Progenitor cell of endocrine pancreas (in vitro differentiated cells): ENCODE measurements around the gene NRARP. TPM values are rescaled to one million over a fixed set of nuclear protein-coding genes. Genes with fewer than 3 reads are reported as not detected.

ENCODE experiments used
- DNase-seq: peaks from one replicate; pipeline ENCODE4 v3.0.0; 2021; ENCODE audit warnings: low spot score; ENCODE audit not compliant: unreplicated experiment
- H3K27ac Mint-ChIP-seq: 2 replicates; pipeline ENCODE4 v1.8.0; 2021; ENCODE audit warnings: mild to moderate bottlenecking, moderate library complexity, mixed read lengths
- H3K27me3 Mint-ChIP-seq: 2 replicates; pipeline ENCODE4 v1.8.0; 2021; ENCODE audit warnings: mixed read lengths
- H3K36me3 Mint-ChIP-seq: 2 replicates; pipeline ENCODE4 v1.8.0; 2022; ENCODE audit warnings: mixed read lengths; ENCODE audit not compliant: insufficient read depth
- H3K4me1 Mint-ChIP-seq: 2 replicates; pipeline ENCODE4 v1.8.0; 2021; ENCODE audit warnings: low read depth, mixed read lengths
- H3K4me3 Mint-ChIP-seq: 2 replicates; pipeline ENCODE4 v1.8.0; 2021; ENCODE audit warnings: low read depth, mild to moderate bottlenecking, moderate library complexity, mixed read lengths
- H3K9me3 Mint-ChIP-seq: 2 replicates; pipeline ENCODE4 v1.8.0; 2021; ENCODE audit warnings: low read depth, mixed read lengths
- CTCF ChIP-seq: fragments of 200-600 bp; sonication (generic); IDR thresholded peaks from one replicate; pipeline ENCODE4 v1.5.0; 2021; ENCODE audit warnings: antibody characterized with exemption, mild to moderate bottlenecking; ENCODE audit not compliant: unreplicated experiment
- total RNA-seq: library from RNA; stranded (reverse); gene quantifications from 2 replicates; pipeline ENCODE4 v1.2.1, GENCODE V29; 2021

The NRARP gene
- total RNA-seq, 1 donor from 2014 or later, result 27.1 TPM

GRCh38 chr9:137320555-137321384, 18.7 kb upstream of the NRARP start:
- H3K9me3 Mint-ChIP-seq, result no peaks in the 10 kb centered on the region
- no peak for DNase-seq
- no peak overlapping the region for H3K27ac Mint-ChIP-seq
- TF ChIP-seq CTCF, result no peak
- H3K27me3 Mint-ChIP-seq, result no peaks in the 10 kb centered on the region
- H3K4me1 Mint-ChIP-seq, result peaks cover 1% of the 10 kb centered on the region
- peaks cover 3% of the 10 kb centered on the region for H3K36me3 Mint-ChIP-seq
- no peak overlapping the region for H3K4me3 Mint-ChIP-seq

GRCh38 chr9:137319739-137320551, 17.9 kb upstream of the NRARP start:
- H3K4me1 Mint-ChIP-seq, result peaks cover 1% of the 10 kb centered on the region
- no peak for DNase-seq
- no peaks in the 10 kb centered on the region for H3K27me3 Mint-ChIP-seq

DNA sequence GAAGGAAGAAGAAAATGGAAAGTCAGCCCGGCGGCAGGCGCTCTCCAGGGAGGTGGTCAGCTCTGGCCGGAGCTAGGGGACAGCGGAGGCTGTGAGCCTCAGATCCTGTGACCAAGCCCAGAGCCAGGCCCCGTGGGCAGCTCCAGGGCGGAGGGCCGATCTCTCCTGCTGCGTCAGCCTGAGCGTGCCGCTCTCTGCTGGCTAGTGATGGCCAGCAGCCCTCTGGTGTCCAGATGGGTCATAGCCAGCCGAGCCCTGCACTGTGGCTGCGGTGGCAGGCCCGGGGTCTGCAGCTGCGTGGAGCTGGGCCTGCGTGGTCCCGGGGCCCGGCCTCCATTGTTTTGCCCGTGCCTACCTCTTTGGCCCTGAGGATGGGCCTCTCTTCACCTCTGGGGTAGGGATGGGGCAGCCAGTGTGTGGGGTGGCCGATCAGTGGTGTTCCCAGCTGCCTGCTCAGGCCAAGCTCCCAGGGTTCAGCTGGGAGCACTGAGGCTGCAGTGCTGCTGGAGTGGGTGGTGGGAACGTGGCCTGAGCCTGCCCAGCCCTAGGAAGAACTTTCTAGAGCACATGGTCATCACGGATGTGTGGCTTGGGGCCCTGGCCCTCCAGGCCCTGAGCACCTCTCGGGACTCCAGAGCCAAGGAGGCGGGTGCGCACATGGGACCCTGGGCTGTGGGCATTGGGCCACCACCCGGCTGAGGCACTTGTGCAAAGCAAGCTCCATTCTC, 17.1 kb upstream of the NRARP start:
- no peaks in the 10 kb centered on the region for H3K9me3 Mint-ChIP-seq
- DNase-seq, result peak; percentile 36
- no peak overlapping the region for H3K27ac Mint-ChIP-seq
- H3K27me3 Mint-ChIP-seq, result no peaks in the 10 kb centered on the region
- TF ChIP-seq CTCF, result peak; percentile 49
- H3K4me3 Mint-ChIP-seq, result no peak overlapping the region
- peaks cover 2% of the 10 kb centered on the region for H3K4me1 Mint-ChIP-seq
- no peaks in the 10 kb centered on the region for H3K36me3 Mint-ChIP-seq

More at GRCh38 chr9:137319739-137320551, 17.9 kb upstream of the NRARP start:
- H3K9me3 Mint-ChIP-seq, result no peaks in the 10 kb centered on the region
- H3K27ac Mint-ChIP-seq, result no peak overlapping the region
- no peak for TF ChIP-seq CTCF
- H3K4me3 Mint-ChIP-seq, result no peak overlapping the region
- peaks cover under 1% of the 10 kb centered on the region for H3K36me3 Mint-ChIP-seq

DNA sequence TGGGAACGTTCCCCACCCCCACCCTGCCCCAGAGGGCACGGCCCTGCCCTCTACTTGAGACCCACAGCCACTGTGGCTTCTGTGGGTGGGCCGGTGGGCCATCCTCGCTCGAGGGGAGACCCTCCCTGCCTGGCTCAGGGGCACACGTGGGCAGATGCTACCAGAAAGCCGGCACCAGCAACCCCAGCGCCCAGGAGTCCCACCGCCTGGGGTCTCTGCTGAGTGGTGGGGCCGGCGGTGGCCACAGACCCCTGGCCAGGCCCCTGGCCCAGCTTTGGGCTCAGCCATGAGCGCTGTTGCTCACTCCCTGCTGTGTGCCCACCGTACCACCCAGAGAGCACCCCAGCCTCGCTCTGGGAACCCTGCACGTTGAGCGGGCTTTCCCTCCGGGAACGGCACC, 16.5 kb upstream of the NRARP start:
- DNase-seq, result no peak
- H3K9me3 Mint-ChIP-seq, result no peaks in the 10 kb centered on the region
- no peak overlapping the region for H3K27ac Mint-ChIP-seq
- H3K27me3 Mint-ChIP-seq, result no peaks in the 10 kb centered on the region
- H3K4me3 Mint-ChIP-seq, result no peak overlapping the region
- peaks cover 5% of the 10 kb centered on the region for H3K4me1 Mint-ChIP-seq
- no peaks in the 10 kb centered on the region for H3K36me3 Mint-ChIP-seq
- TF ChIP-seq CTCF, result no peak
